H9 (cell line): ENCODE results near the gene SIL1. TPM values are rescaled to one million over a fixed set of nuclear protein-coding genes. Genes with fewer than 3 reads are reported as not detected.

Experiments
- DNase-seq: peaks from one replicate; pipeline ENCODE4 v3.0.0-alpha.2; 2017
- H2AFZ ChIP-seq: one replicate; pipeline ENCODE4 v1.6.1; 2013; ENCODE audit warnings: mild to moderate bottlenecking, low read length, control low read depth, moderate library complexity
- H2AK5ac ChIP-seq: 2 replicates; pipeline ENCODE4 v1.6.1; 2013; ENCODE audit warnings: low read length, control low read depth, mixed read lengths; ENCODE audit not compliant: insufficient read length
- H2BK120ac ChIP-seq: one replicate; pipeline ENCODE4 v1.6.1; 2013; ENCODE audit warnings: low read depth, mild to moderate bottlenecking, low read length, control low read depth, inconsistent platforms; ENCODE audit not compliant: poor library complexity, severe bottlenecking
- H2BK12ac ChIP-seq: 2 replicates; pipeline ENCODE4 v1.6.1; 2013; ENCODE audit warnings: low read length, control low read depth, mixed read lengths, low read depth; ENCODE audit not compliant: insufficient read length
- H2BK15ac ChIP-seq: 2 replicates; pipeline ENCODE4 v1.6.1; 2013; ENCODE audit warnings: low read depth, low read length, control low read depth
- H2BK20ac ChIP-seq: one replicate; pipeline ENCODE4 v1.6.1; 2013; ENCODE audit warnings: low read depth, mild to moderate bottlenecking, low read length, control low read depth, inconsistent platforms; ENCODE audit not compliant: poor library complexity, severe bottlenecking
- H2BK5ac ChIP-seq: 2 replicates; pipeline ENCODE4 v1.6.1; 2013; ENCODE audit warnings: low read length, control low read depth, mixed read lengths; ENCODE audit not compliant: insufficient read length
- H3K14ac ChIP-seq: 2 replicates; pipeline ENCODE4 v1.6.1; 2013; ENCODE audit warnings: low read length, control low read depth; ENCODE audit not compliant: insufficient read depth
- H3K18ac ChIP-seq: 2 replicates; pipeline ENCODE4 v1.6.1; 2013; ENCODE audit warnings: low read depth, mild to moderate bottlenecking, mixed read lengths, low read length, control low read depth; ENCODE audit not compliant: insufficient read length
- H3K23ac ChIP-seq: 2 replicates; pipeline ENCODE4 v1.6.1; 2013; ENCODE audit warnings: low read length, control low read depth, mixed read lengths, low read depth; ENCODE audit not compliant: insufficient read length
- H3K23me2 ChIP-seq: 2 replicates; pipeline ENCODE4 v1.6.1; 2013; ENCODE audit warnings: low read depth, mild to moderate bottlenecking, mixed read lengths, low read length, control low read depth; ENCODE audit not compliant: insufficient read length, poor library complexity, severe bottlenecking
- H3K27ac ChIP-seq: 2 replicates; pipeline ENCODE4 v1.5.1; 2013; ENCODE audit warnings: low read length, control low read depth, mixed read lengths, low read depth; ENCODE audit not compliant: insufficient read length
- H3K27me3 ChIP-seq: 2 replicates; pipeline ENCODE4 v1.6.1; 2013; ENCODE audit warnings: low read length, control low read depth, inconsistent platforms; ENCODE audit not compliant: insufficient read depth
- H3K4ac ChIP-seq: 2 replicates; pipeline ENCODE4 v1.6.1; 2013; ENCODE audit warnings: low read depth, mild to moderate bottlenecking, control low read depth, inconsistent platforms, low read length, moderate library complexity
- H3K4me1 ChIP-seq: 2 replicates; pipeline ENCODE4 v1.6.1; 2013; ENCODE audit warnings: low read length, control low read depth, inconsistent platforms; ENCODE audit not compliant: insufficient read depth
- H3K4me2 ChIP-seq: 2 replicates; pipeline ENCODE4 v1.6.1; 2013; ENCODE audit warnings: low read length, control low read depth, mixed read lengths; ENCODE audit not compliant: insufficient read length, insufficient read depth
- H3K56ac ChIP-seq: 2 replicates; pipeline ENCODE4 v1.6.1; 2013; ENCODE audit warnings: low read depth, mild to moderate bottlenecking, mixed read lengths, low read length, control low read depth; ENCODE audit not compliant: insufficient read length
- H3K79me1 ChIP-seq: 2 replicates; pipeline ENCODE4 v1.6.1; 2013; ENCODE audit warnings: low read depth, mild to moderate bottlenecking, moderate library complexity, low read length, control low read depth, inconsistent platforms; ENCODE audit not compliant: insufficient read depth, poor library complexity, severe bottlenecking
- H3K79me2 ChIP-seq: 2 replicates; pipeline ENCODE4 v1.6.1; 2013; ENCODE audit warnings: low read length, control low read depth, inconsistent platforms; ENCODE audit not compliant: insufficient read depth
- H3K9ac ChIP-seq: 2 replicates; pipeline ENCODE4 v1.6.1; 2013; ENCODE audit warnings: low read length, control low read depth, mixed read lengths; ENCODE audit not compliant: insufficient read length; ENCODE audit errors: extremely low read depth
- H3K9me3 ChIP-seq: one replicate; pipeline ENCODE4 v1.6.1; 2013; ENCODE audit warnings: low read depth, low read length, inconsistent platforms; ENCODE audit not compliant: control insufficient read depth
- H3T11ph ChIP-seq: one replicate; pipeline ENCODE4 v1.6.1; 2013; ENCODE audit warnings: mild to moderate bottlenecking, low read length, control low read depth, inconsistent platforms
- H4K20me1 ChIP-seq: one replicate; pipeline ENCODE4 v1.6.1; 2013; ENCODE audit not compliant: control insufficient read depth, insufficient read length, insufficient read depth
- H4K5ac ChIP-seq: 2 replicates; pipeline ENCODE4 v1.6.1; 2013; ENCODE audit warnings: low read depth, mild to moderate bottlenecking, mixed read lengths, low read length, control low read depth; ENCODE audit not compliant: insufficient read length
- H4K8ac ChIP-seq: replicated peaks from 2 replicates; pipeline ENCODE4 v1.6.1; 2013; ENCODE audit warnings: low read length, control low read depth, mixed read lengths, low read depth; ENCODE audit not compliant: insufficient read length
- H4K91ac ChIP-seq: 2 replicates; pipeline ENCODE4 v1.6.1; 2013; ENCODE audit warnings: low read depth, mild to moderate bottlenecking, moderate library complexity, mixed read lengths, low read length, control low read depth; ENCODE audit not compliant: insufficient read length
- H3K27ac Mint-ChIP-seq, 3 experiments: 2 replicates in 2 of 3; 3 replicates in 1 of 3; pipeline ENCODE4 v1.8.0; 2020 to 2021; ENCODE audit warnings: mixed read lengths in 3 of 3, mild to moderate bottlenecking in 1 of 3, moderate library complexity in 1 of 3
- H3K27me3 Mint-ChIP-seq: 2 replicates; pipeline ENCODE4 v1.8.0; 2021; ENCODE audit warnings: low read depth, mild to moderate bottlenecking, moderate library complexity, mixed read lengths
- H3K36me3 Mint-ChIP-seq, 3 experiments: 2 replicates in 2 of 3; 3 replicates in 1 of 3; pipeline ENCODE4 v1.8.0; 2020 to 2021; ENCODE audit warnings: low read depth in 3 of 3, mixed read lengths in 3 of 3; ENCODE audit not compliant: insufficient read depth in 1 of 3
- H3K4me1 Mint-ChIP-seq, 2 experiments: 2 replicates each; pipeline ENCODE4 v1.8.0; 2020; ENCODE audit warnings: mixed read lengths in 2 of 2
- H3K4me3 Mint-ChIP-seq, 2 experiments: 2 replicates in 1 of 2; 3 replicates in 1 of 2; pipeline ENCODE4 v1.8.0; 2020 to 2021; ENCODE audit warnings: mild to moderate bottlenecking in 2 of 2, mixed read lengths in 2 of 2, moderate library complexity in 1 of 2
- H3K9me3 Mint-ChIP-seq, 2 experiments: 2 replicates in 1 of 2; 3 replicates in 1 of 2; pipeline ENCODE4 v1.8.0; 2020; ENCODE audit warnings: mild to moderate bottlenecking in 2 of 2, mixed read lengths in 2 of 2, moderate library complexity in 1 of 2
- CTCF ChIP-seq: fragments of 200-600 bp; sonication (generic); conservative IDR thresholded peaks from 3 replicates; pipeline ENCODE4 v1.8.0; 2021; ENCODE audit warnings: antibody characterized with exemption, mild to moderate bottlenecking
- WGBS: extraction: QIAGEN DNeasy Blood & Tissue Kit; methylation state at CpG from one replicate; pipeline ENCODE4 v1.1.7; 2013; ENCODE audit warnings: missing lambda C conversion rate, low lambda C conversion rate, mixed read lengths; ENCODE audit not compliant: insufficient read length; ENCODE audit errors: extremely low coverage; 5-methylcytosine and 5-hydroxymethylcytosine counted together
- total RNA-seq: library from RNA; stranded (reverse); gene quantifications from 2 replicates; pipeline ENCODE4 v1.2.1, GENCODE V29; 2021

The SIL1 gene
- total RNA-seq, 1 experiment from 2014 or later = 10.6 TPM

GRCh38 chr5:139105621-139106071 is 92.5 kb downstream of the SIL1 start:
- H4K5ac ChIP-seq = no peak overlapping the region

More at GRCh38 chr5:139105621-139106071, 92.5 kb downstream of the SIL1 start:
- H2BK5ac ChIP-seq = no peak overlapping the region
- WGBS = no CpG with 5 or more reads among the region's 15 CpGs
- Mint-ChIP-seq H3K27me3 (no peaks in the 10 kb centered on the region), H3K9me3 (no peaks in the 10 kb centered on the region), H3K4me3 (no peak overlapping the region), H3K27ac (peak overlapping the region in 1 of 3 experiments; percentile 72; a peak in 1 of 7 replicates), H3K36me3 (no peaks in the 10 kb centered on the region), H3K4me1 (peaks cover 42 to 47% of the 10 kb centered on the region in 2 experiments)
- no peak overlapping the region for H3K56ac ChIP-seq
- no peak overlapping the region for H2BK120ac ChIP-seq
- H2AFZ ChIP-seq = no peak overlapping the region
- TF ChIP-seq CTCF = no peak
- no peaks in the 10 kb centered on the region for H3K9me3 ChIP-seq
- H3K23ac ChIP-seq = no peak overlapping the region
- H3K27me3 ChIP-seq = no peaks in the 10 kb centered on the region
- H3K9ac ChIP-seq = no peak overlapping the region
- no peak overlapping the region for H3K4ac ChIP-seq
- H3K79me2 ChIP-seq = no peaks in the 10 kb centered on the region; the same call in 1 of the 2 replicates
- no peak overlapping the region for H3K18ac ChIP-seq
- no peaks in the 10 kb centered on the region for H3K23me2 ChIP-seq
- H3T11ph ChIP-seq = no peak overlapping the region
- H3K14ac ChIP-seq = no peak overlapping the region
- H3K79me1 ChIP-seq = no peaks in the 10 kb centered on the region
- H2BK20ac ChIP-seq = no peak overlapping the region
- H3K4me1 ChIP-seq = no peaks in the 10 kb centered on the region; the same call in 1 of the 2 replicates
- no peak overlapping the region for H3K27ac ChIP-seq
- H4K20me1 ChIP-seq = no peaks in the 10 kb centered on the region
- no peak overlapping the region for H2BK15ac ChIP-seq
- H2BK12ac ChIP-seq = no peak overlapping the region
- no peak for DNase-seq
- H2AK5ac ChIP-seq = no peak overlapping the region
- H4K91ac ChIP-seq = no peak overlapping the region
- no peak overlapping the region for H3K4me2 ChIP-seq
- H4K8ac ChIP-seq = no peak overlapping the region
